ENCODE results near the gene FARP2.

Gene FARP2

GRCh38 chr2:241495172-241496002 lies 139.3 kb downstream of the FARP2 start:
- no peak for TF ChIP-seq CTCF (IDR thresholded peaks at IDR 0.05)
- no peak for TF ChIP-seq ZFX (IDR thresholded peaks at IDR 0.05; ENCODE audit: borderline replicate concordance)
- H3K27ac ChIP-seq = no peak overlapping the region

- TF ChIP-seq ZFX (IDR thresholded peaks at IDR 0.05; ENCODE audit: borderline replicate concordance) (no peak), CTCF (IDR thresholded peaks at IDR 0.05) (no peak)
- no peak overlapping the region for H3K27ac ChIP-seq
These were observed 140.1 kb downstream of the FARP2 start for GRCh38 chr2:241496003-241496707.

GRCh38 chr2:241496904-241497877 lies 141.1 kb downstream of the FARP2 start:
- no peak overlapping the region for H3K27ac ChIP-seq
- TF ChIP-seq CTCF (IDR thresholded peaks at IDR 0.05) (no peak), ZFX (IDR thresholded peaks at IDR 0.05; ENCODE audit: borderline replicate concordance) (no peak)

- no peak for TF ChIP-seq ZFX (IDR thresholded peaks at IDR 0.05; ENCODE audit: borderline replicate concordance)
- no peak for TF ChIP-seq CTCF (IDR thresholded peaks at IDR 0.05)
- H3K27ac ChIP-seq = no peak overlapping the region
These were observed 142.3 kb downstream of the FARP2 start for GRCh38 chr2:241498115-241499070.

GRCh38 chr2:241499146-241499965 lies 143.3 kb downstream of the FARP2 start:
- H3K27ac ChIP-seq = no peak overlapping the region
- no peak for TF ChIP-seq ZFX (IDR thresholded peaks at IDR 0.05; ENCODE audit: borderline replicate concordance)
- no peak for TF ChIP-seq CTCF (IDR thresholded peaks at IDR 0.05)
